ENCODE measurements around the gene SUV39H2.

SUV39H2 gene

GRCh38 chr10:14945108-14945507 lies 66.4 kb downstream of the SUV39H2 start:
- no peak for TF ChIP-seq CTCF (IDR thresholded peaks at IDR 0.05; ENCODE audit: control insufficient read depth, insufficient read depth, low read depth, low read length, missing control alignments)
- DNase-seq (ENCODE audit: low read depth), result no peak
- no peak overlapping the region for H3K4me3 ChIP-seq (ENCODE audit: control insufficient read depth, low read depth, low read length)

- no peak overlapping the region for H3K4me3 ChIP-seq (ENCODE audit: control insufficient read depth, low read depth, low read length)
- DNase-seq (ENCODE audit: low read depth), result no peak
- TF ChIP-seq CTCF (IDR thresholded peaks at IDR 0.05; ENCODE audit: control insufficient read depth, insufficient read depth, low read depth, low read length, missing control alignments), result no peak
Measured at GRCh38 chr10:14947268-14947667, 68.6 kb downstream of the SUV39H2 start.

GRCh38 chr10:14949291-14949690 lies 70.6 kb downstream of the SUV39H2 start:
- no peak overlapping the region for H3K4me3 ChIP-seq (ENCODE audit: control insufficient read depth, low read depth, low read length)
- no peak for DNase-seq (ENCODE audit: low read depth)
- TF ChIP-seq CTCF (IDR thresholded peaks at IDR 0.05; ENCODE audit: control insufficient read depth, insufficient read depth, low read depth, low read length, missing control alignments), result no peak

GRCh38 chr10:14952851-14953423 lies 74.3 kb downstream of the SUV39H2 start:
- no peak for DNase-seq (ENCODE audit: low read depth)
- H3K4me3 ChIP-seq (ENCODE audit: control insufficient read depth, low read depth, low read length), result peak overlapping the region; percentile 64
- no peak for TF ChIP-seq CTCF (IDR thresholded peaks at IDR 0.05; ENCODE audit: control insufficient read depth, insufficient read depth, low read depth, low read length, missing control alignments)

- peak; percentile 14 for TF ChIP-seq CTCF (IDR thresholded peaks at IDR 0.05; ENCODE audit: control insufficient read depth, insufficient read depth, low read depth, low read length, missing control alignments)
- H3K4me3 ChIP-seq (ENCODE audit: control insufficient read depth, low read depth, low read length), result peak overlapping the region; percentile 64
- DNase-seq (ENCODE audit: low read depth), result no peak
Measured at GRCh38 chr10:14953424-14954000, 74.8 kb downstream of the SUV39H2 start.

Measured in AG09309 (cell line).